D721Med (cell line): ENCODE measurements around the gene PPP1R2.

Source experiments
- DNase-seq: peaks from one replicate; pipeline ENCODE4 v3.0.0; 2011; ENCODE audit warnings: low spot score; ENCODE audit not compliant: insufficient read length
- FAIRE-seq: peaks from 2 replicates; lab custom pipeline; 2011; peaks lifted over from hg19 to GRCh38; lab: Jason Lieb, UNC
- TF ChIP-seq, protein P1 (sequence below): IDR thresholded peaks from 2 replicates; pipeline ENCODE4 v1.5.1; 2012; ENCODE audit warnings: mild to moderate bottlenecking, control low read depth; ENCODE audit not compliant: insufficient read depth; ENCODE audit errors: missing control alignments

PPP1R2 gene

DNA sequence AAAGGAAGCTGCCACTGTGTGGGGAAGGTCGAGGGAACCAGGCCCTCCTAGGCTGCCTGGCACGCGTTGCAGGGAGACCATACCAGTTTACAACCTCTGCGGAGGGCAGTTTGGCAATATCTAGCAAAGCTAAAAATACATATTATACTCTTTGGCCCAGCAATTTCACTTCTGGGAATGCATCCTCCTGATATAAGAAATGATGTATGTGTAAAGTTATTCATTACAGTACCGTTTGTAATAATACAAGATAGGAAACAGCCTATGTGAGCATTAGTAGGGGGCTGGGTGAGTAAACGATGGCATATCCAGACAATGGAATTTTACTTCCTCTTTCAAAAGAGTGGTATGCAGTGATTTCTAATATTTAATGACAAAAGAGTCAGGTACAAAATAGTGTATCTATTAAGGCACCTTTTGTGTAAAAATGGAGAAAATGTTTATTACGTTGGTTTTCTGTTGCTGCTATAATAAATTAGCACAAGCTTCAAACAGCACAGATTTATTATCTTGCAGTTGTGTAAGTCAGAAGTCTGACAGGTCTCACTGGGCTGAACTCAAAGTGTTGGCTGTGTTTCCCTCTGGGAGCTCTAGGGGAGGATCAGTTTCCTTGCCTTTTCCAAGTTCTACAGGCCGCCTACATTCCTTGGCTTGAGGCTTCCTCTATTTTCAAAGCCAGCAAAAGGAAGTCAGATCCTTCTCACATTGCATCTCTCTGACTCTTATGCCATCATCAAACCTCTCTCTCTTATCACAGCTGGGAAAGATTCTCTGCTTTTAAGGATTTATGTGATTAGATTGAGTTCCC is 31.6 kb upstream of the PPP1R2 start:
- FAIRE-seq: no peak
- TF ChIP-seq, protein P1, sequence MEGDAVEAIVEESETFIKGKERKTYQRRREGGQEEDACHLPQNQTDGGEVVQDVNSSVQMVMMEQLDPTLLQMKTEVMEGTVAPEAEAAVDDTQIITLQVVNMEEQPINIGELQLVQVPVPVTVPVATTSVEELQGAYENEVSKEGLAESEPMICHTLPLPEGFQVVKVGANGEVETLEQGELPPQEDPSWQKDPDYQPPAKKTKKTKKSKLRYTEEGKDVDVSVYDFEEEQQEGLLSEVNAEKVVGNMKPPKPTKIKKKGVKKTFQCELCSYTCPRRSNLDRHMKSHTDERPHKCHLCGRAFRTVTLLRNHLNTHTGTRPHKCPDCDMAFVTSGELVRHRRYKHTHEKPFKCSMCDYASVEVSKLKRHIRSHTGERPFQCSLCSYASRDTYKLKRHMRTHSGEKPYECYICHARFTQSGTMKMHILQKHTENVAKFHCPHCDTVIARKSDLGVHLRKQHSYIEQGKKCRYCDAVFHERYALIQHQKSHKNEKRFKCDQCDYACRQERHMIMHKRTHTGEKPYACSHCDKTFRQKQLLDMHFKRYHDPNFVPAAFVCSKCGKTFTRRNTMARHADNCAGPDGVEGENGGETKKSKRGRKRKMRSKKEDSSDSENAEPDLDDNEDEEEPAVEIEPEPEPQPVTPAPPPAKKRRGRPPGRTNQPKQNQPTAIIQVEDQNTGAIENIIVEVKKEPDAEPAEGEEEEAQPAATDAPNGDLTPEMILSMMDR: no peak
- no peak for DNase-seq

DNA sequence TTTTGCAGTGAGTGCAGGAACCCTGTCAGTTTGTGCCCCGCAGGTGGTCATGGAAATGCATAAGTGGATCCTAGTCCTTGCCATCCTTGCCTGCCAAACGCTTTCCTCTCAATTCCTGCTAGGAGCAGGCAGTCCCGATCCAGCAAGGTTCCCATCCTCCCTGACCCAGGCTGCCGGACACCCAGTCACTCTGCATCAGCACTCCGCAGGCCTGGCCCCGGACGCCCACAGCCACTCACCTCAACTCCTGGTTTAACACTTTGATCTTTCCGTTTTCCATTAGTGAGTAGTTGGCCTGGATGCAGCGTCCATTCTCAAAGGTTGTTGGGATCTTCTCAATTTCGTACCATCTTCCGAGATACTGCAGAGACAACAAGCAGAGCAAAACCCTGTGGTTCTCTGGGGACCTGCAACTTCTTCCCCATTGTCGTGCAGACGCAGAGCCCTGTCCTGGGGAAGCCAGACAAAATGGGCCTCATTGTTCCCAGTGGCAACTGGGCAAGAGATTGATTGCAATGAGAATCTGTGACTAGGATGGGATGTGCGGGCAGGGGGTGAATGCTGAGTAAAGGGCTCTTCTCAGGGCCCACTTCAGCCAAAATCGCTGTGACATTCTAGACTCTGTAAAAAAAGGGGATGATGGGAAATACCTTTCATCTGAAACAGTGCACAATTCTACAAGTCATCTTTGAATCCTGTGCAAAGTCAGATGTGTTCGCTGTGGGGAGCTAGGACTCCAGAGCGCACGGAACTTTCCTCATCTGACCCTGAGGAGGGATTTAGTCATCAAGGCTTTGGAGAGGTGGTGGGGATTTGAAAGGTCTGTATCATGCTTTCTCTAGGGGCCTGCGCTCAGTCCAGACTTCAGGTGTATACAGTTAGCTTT is 30.7 kb upstream of the PPP1R2 start:
- TF ChIP-seq, protein P1: no peak
- no peak for DNase-seq
- no peak for FAIRE-seq

DNA sequence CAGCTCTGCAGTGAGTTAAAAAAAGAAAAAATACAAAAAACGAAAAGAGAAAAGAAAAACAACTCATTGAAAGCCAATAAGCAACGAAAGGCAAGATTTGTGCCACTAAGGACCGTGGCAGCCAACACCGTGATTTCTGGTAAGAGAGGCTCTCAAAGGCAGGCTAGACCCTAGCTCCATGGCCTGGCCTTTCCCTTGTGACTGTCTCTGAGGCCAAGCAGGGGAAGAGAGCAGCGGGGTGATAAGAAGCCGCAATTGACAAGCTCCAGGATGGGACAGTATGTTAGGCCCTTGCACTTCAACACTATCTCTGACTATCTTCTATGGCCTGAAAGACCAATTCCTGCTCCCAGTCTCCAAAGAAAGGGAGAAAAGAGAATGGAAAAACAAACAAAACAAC is 28.2 kb upstream of the PPP1R2 start:
- FAIRE-seq (no peak), DNase-seq (no peak)
- TF ChIP-seq, protein P1: no peak

DNA sequence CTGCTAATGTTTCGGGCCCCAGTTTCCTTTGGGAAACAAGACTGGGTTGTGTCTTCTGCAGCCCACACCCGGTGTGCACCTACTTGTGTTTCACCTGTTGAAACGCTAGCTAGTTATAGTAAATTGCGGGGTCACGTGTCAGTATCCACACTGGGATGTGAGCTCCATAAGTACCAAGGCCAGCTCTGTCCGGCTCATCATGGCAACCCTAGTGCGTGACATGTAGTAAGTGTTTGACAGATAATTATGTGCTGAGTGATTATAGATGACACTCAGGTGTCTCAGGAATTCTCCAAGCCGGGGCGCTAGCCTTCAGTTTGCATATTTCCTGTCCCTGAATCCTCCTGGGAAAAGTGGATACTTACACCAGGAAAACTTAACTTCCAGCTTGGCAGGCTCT is 27.8 kb upstream of the PPP1R2 start:
- DNase-seq (no peak), FAIRE-seq (no peak)
- TF ChIP-seq, protein P1: no peak

DNA sequence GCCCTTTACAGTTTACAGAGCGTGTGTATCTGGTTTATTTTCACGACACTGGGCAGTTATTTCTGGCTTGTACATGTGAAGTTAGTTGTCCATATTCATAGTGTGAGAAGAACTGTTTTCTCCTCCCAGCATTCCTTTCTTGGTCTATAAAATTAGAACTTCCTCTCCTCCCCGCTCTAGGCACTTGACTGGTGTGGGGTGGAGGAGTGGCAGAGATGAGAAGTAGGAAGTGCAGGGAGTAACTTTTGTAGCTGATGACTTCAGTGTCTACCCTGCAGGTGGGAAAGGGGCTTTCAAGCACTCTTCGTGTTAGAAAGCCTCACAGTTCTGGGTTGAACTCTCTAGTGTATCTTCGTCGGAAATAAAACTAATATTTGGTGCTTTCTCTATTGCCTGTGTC is 27.2 kb upstream of the PPP1R2 start:
- TF ChIP-seq, protein P1: no peak
- DNase-seq (no peak), FAIRE-seq (no peak)

DNA sequence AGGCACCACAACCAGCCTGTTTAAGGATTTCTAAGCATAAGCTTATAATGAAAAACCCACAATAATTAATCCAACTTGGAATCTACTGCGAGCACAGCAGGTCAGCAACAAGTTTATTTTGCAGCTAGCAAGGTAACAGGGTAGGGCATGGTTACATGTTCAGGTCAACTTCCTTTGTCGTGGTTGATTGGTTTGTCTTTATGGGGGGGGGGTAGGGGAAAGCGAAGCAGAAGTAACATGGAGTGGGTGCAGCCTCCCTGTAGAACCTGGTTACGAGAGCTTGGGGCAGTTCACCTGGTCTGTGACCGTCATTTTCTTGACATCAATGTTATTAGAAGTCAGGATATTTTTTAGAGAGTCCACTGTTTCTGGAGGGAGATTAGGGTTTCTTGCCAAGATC is 25.5 kb upstream of the PPP1R2 start:
- TF ChIP-seq, protein P1: no peak
- DNase-seq (no peak), FAIRE-seq (no peak)
